NCI-H128 (cell line): Measurements from ENCODE around the gene NBPF3.
A peak's percentile ranks its signal among the peaks of the same experiment; 100 is the strongest.
"Not testable (repeated sequence)": the region's sequence is repeated elsewhere in the genome, so short reads cannot be mapped to it uniquely, and the experiment has no call there.

Source experiments
- DNase-seq: peaks from one replicate; lab custom pipeline; 2025; ENCODE audit not compliant: unreplicated experiment; lab: John Stamatoyannopoulos, UW

The NBPF3 gene

GRCh38 chr1:21439721-21440629 is at the start of gene NBPF3:
TSS of gene NBPF3 (plus strand) at chr1:21440137. CDS start at chr1:21445087, 4,950 bp downstream.
- peak; percentile 95 for DNase-seq

- no peak for DNase-seq
Observed at GRCh38 chr1:21391497-21391896, 48.4 kb upstream of the NBPF3 start.

GRCh38 chr1:21392587-21393263 is 47.2 kb upstream of the NBPF3 start:
- DNase-seq = no peak

GRCh38 chr1:21396516-21396915 is 43.4 kb upstream of the NBPF3 start:
- DNase-seq = no peak

- no peak for DNase-seq
Observed at GRCh38 chr1:21397813-21398188, 42.1 kb upstream of the NBPF3 start.

GRCh38 chr1:21401726-21402346 is 38.1 kb upstream of the NBPF3 start:
- DNase-seq = not testable (repeated sequence)

GRCh38 chr1:21406659-21407058 is 33.3 kb upstream of the NBPF3 start:
- no peak for DNase-seq

GRCh38 chr1:21409897-21410296 is 30.0 kb upstream of the NBPF3 start:
- DNase-seq = not testable (repeated sequence)

GRCh38 chr1:21414015-21414414 is 25.9 kb upstream of the NBPF3 start:
- no peak for DNase-seq

- DNase-seq = not testable (repeated sequence)
Observed at GRCh38 chr1:21420378-21420777, 19.6 kb upstream of the NBPF3 start.

GRCh38 chr1:21421307-21421706 is 18.6 kb upstream of the NBPF3 start:
- not testable (repeated sequence) for DNase-seq

- DNase-seq = not testable (repeated sequence)
Observed at GRCh38 chr1:21427798-21428480, 12.0 kb upstream of the NBPF3 start.

GRCh38 chr1:21428481-21429073 is 11.4 kb upstream of the NBPF3 start:
- not testable (repeated sequence) for DNase-seq

GRCh38 chr1:21429210-21429609 is 10.7 kb upstream of the NBPF3 start:
- not testable (repeated sequence) for DNase-seq

- not testable (repeated sequence) for DNase-seq
Observed at GRCh38 chr1:21430875-21431274, 9.1 kb upstream of the NBPF3 start.

GRCh38 chr1:21434394-21434793 is 5.5 kb upstream of the NBPF3 start:
- DNase-seq = no peak

GRCh38 chr1:21435646-21436487 is 4.1 kb upstream of the NBPF3 start:
- DNase-seq = no peak

GRCh38 chr1:21436488-21437340 is 3.2 kb upstream of the NBPF3 start:
- no peak for DNase-seq

- DNase-seq = no peak
Observed at GRCh38 chr1:21437341-21437640, 2.6 kb upstream of the NBPF3 start.
